PC-9 (cell line): Measurements from ENCODE around the gene PELI1.

Source experiments
- CTCF ChIP-seq: fragments of 200-600 bp; sonication (generic); conservative IDR thresholded peaks from 2 replicates; pipeline ENCODE4 v1.6.1; 2017; ENCODE audit warnings: mixed run types, antibody characterized with exemption, mild to moderate bottlenecking, moderate library complexity
- EZH2 ChIP-seq: fragments of 200-600 bp; sonication (generic); IDR thresholded peaks from 2 replicates; pipeline ENCODE4 v1.8.0; 2017; ENCODE audit warnings: antibody characterized with exemption, low read depth

- TF ChIP-seq CTCF (no peak), EZH2 (no peak)
These were observed 57.7 kb downstream of the PELI1 start for GRCh38 chr2:64086347-64087082.
